Sigmoid colon (tissue), 3 donors: Measurements from ENCODE around the gene KIRREL3.

Source experiments
- CTCF ChIP-seq, 4 experiments: fragments of 450-650 bp in 3 of 4; fragments of 200-600 bp in 1 of 4; IDR thresholded peaks; one replicate each; pipeline ENCODE4 v1.5.1; 2016 to 2019; ENCODE audit warnings: antibody characterized with exemption in 4 of 4, mild to moderate bottlenecking in 3 of 4, moderate library complexity in 2 of 4
- POLR2A ChIP-seq, 2 donors: fragments of 450-650 bp; IDR thresholded peaks; one replicate each; pipeline ENCODE4 v1.6.1; 2016; ENCODE audit warnings: antibody characterized with exemption in 2 of 2, mild to moderate bottlenecking in 2 of 2, moderate library complexity in 2 of 2

- no peak for TF ChIP-seq CTCF (IDR thresholded peaks at IDR 0.05)
- no peak for TF ChIP-seq POLR2A (IDR thresholded peaks at IDR 0.05)
These were observed 137.8 kb downstream of the KIRREL3 start for GRCh38 chr11:126862664-126863243.
